Tongue (tissue), 2 donors: ENCODE data around the gene AMD1. TPM values are rescaled to one million over a fixed set of nuclear protein-coding genes. Genes with fewer than 3 reads are reported as not detected.
"Not testable (repeated sequence)": the region's sequence is repeated elsewhere in the genome, so short reads cannot be mapped to it uniquely, and the experiment has no call there.

Source experiments
- DNase-seq: peaks from one replicate; pipeline ENCODE4 v3.0.0-alpha.2; 2015
- total RNA-seq: library from RNA; depleted of rRNA; stranded (reverse); fragments of >200 nt; gene quantifications from one replicate; pipeline ENCODE4 v1.2.3, GENCODE V29; 2014

Gene AMD1
- total RNA-seq, 1 donor from 2014 or later = 65.6 TPM

- DNase-seq = peak; percentile 44
Measured at GRCh38 chr6:110878751-110879522, 4.4 kb downstream of the AMD1 start.

GRCh38 chr6:110880651-110881050 is 6.1 kb downstream of the AMD1 start:
- DNase-seq = no peak

GRCh38 chr6:110881546-110882273 is 7.1 kb downstream of the AMD1 start:
- no peak for DNase-seq

DNA sequence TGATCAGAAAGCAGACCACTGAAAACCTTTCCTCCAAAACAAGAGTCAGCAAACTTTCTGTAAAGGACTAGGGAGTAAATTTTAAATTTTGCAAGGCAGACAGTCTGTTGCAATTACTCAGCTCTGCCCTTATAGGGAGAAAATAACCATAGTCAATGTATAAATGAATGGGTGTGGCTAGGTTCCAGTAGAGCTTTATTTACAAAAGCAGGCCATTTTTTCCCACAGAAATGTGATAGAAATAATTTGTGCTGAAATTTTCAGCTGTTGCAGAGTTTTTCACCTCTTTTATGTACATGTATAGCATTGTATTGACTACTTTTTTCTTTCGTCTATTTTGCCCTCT is 7.7 kb downstream of the AMD1 start:
- DNase-seq = no peak

GRCh38 chr6:110882824-110883554 is 8.4 kb downstream of the AMD1 start:
- no peak for DNase-seq

DNA sequence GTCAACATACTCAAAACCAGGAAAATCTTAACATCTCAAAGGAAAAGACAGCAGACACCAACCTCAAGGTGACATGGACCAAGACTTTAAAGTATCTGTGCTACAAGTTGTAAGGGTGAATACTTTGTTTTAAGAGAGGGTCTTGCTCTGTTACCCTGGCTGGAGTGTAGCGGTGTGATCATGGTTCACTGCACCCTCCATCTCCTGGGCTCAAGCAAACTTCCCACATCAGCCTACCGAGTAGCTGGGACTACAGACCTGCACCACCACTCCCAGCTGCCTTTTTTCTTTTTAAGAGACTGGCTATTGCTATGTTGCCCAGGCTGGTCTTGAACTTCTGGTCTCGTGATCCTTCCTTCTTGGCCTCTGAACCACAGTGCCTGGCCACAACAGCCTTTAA is 9.7 kb downstream of the AMD1 start:
- DNase-seq = no peak

DNA sequence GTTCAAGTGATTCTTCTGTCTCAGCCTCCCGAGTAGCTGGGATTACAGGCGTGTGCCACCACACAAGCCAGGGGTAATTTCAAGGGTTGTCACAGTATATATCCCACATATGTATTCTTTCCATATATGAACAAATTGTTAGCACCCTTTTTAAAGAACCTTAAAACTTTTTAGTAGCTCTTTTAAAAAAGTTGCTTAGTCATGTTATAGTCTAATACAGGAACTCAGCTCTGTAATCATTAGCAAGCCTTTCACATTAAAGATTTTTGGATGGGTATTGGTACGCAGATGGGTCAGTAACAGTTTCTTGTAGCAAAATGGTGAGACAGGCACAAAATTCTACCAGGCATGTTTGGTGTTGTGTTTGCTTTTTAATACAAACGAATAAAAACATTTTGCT is 10.9 kb downstream of the AMD1 start:
- DNase-seq = no peak

DNA sequence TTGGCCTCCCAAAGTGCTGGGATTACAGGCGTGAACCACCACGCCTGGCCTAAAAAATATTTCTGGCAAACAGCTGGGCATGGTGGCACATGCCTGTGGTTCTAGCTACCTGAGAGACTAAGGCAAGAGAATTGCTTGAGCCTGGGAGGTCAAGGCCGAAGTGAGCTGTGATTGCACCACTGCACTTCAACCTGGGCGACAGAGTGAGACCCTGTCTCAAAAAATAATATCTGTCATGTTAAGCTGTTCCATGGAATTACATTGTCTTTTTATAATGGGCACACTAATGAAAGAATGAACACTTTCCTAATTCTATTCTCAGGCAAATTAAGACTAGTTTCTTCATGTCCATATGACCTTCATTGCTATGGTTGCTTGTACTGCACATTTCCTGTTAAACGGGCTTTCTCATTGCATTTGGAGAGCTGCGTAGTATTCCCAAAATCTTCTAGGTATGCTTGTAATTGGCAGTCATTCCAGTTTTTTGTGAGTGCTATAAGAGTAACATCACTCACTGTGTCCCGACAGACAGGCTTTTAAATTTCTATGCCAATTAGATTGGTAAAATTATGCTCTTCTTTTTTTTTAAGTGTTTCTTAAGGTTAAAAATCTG is 12.1 kb downstream of the AMD1 start:
- DNase-seq = no peak

- no peak for DNase-seq
Measured at GRCh38 chr6:110890288-110890687, 15.7 kb downstream of the AMD1 start.

DNA sequence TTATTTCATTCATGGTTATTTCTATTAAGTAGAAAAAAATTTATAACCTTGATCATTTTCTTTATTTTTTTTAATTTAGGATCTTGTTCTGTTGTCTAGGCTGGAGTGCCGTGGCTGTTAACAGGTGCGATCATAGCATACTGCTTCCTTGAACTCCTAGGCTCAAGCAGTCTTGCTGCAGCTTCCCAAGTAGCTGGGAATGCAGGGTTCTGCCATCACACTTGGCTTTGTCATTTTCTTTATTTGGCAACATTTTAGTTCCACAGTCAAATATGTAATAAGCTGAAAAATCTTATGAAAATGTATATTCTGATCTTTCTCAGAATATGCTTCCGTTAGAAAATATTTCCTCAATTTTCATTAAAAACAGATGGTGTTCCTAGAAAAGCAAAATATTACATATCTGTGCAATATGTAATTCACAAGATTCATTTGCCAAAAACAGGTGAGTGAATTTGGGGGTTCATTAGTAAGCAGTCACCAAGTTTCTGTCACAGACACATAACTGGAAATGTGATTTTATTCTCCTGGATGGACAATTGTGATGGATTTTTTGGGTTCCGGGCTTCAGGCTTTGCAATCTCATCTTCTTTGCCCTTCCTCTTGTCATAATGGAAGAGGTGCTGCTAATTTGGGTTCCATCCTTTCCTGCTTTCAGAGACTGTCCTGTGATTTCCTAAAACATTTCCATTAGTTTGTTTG is 21.5 kb downstream of the AMD1 start:
- DNase-seq = no peak

DNA sequence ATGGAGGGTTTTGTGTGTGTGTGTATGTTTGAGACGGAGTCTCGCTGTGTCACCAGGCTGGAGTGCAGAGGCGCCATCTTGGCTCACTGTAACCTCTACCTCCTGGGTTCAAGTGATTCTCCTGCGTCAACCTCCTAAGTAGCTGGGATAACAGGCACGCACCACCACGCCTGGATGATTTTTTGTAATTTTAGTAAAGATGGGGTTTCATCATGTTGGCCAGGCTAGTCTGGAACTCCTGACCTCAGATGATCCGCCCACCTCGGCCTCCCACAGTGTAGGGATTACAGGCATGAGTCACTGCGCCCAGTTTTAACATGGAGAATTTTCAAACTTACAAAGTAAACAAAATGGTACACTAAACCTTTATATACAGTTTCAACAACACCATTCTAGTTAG is 22.8 kb downstream of the AMD1 start:
- no peak for DNase-seq

DNA sequence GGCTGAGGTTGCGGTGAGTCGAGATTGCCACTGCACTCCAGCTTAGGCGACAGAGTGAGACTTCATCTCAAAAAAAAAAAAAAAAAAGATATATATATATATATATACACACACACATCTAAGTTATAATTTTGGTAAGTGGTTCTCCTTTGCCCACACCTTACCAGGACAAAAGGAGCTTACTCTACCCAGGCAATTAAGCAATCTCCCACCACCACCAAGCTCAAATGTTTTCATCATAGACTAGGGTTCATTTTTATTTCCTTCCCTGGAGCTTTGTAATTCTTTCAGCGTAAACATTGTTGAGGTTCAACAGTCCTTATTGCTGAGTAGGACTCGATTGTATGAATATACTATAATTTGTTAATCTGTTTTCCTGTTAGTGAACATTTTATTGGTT is 23.5 kb downstream of the AMD1 start:
- DNase-seq = no peak

DNA sequence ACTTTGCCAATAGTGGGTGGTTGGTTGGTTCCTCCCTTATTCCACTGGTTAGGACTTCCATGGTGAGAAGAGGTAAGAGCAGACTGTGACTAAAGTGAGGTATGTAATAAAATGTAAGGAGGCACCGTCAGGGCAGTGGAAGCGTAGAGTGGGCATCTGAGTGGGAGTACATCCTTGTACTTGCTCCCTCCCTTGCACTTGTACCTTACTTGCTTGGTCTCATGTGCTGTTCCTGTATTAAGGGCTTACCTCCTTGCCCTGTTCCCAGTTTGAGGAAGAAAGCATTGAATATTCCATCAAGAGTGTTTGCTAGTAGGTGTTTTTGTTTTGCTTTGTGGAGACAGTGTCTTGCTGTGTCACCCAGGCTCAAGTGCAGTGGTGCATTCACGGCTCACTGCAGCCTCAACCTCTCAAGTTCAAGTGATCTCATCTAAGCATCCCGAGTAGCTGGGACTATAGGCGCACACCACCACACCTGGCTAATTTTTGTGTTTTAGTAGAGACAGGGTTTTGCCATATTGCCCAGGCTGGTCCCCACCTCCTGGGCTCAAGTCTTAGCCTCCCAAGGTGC is 25.5 kb downstream of the AMD1 start:
- DNase-seq = no peak

GRCh38 chr6:110901601-110902000 is 27.0 kb downstream of the AMD1 start:
- DNase-seq = not testable (repeated sequence)

DNA sequence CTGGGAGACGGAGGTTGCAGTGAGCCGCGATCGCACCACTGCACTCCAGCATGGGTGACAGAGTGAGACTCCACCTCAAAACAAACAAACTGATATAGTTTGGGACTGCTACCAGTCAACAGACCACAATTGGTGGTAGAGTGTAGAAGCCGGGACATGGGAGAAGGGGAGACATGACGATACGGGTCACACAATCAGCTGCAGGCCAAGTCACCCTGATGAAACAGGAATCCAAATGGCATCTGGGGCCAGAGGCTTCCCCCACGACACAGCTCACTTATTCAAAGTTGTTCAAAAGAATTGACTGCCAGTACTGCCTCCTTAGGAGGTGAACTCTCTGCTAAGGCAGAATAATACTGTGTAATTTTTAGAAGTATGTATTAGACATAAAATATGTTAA is 27.5 kb downstream of the AMD1 start:
- no peak for DNase-seq

- not testable (repeated sequence) for DNase-seq
Measured at GRCh38 chr6:110906273-110906672, 31.7 kb downstream of the AMD1 start.

GRCh38 chr6:110930781-110931180 is 56.2 kb downstream of the AMD1 start:
- no peak for DNase-seq

DNA sequence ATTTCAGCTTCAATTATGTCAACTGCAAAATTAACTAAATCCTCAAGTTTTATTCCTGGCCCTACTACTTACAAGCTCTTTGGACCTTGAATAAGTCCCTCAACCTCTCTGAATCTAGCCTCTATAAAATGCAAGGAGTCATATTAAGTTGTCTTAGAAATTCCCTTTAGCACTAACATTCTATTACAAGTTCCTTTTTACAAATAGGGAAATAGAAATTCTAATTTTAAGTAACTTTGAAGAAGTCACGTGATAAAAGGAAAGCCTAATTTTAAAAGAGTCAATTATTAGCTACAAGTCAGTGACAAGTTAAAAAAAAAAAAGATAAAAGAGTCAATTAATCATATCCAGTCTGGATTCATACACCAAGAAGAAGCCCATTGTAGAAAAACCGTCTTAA is 59.3 kb downstream of the AMD1 start:
- DNase-seq = no peak

DNA sequence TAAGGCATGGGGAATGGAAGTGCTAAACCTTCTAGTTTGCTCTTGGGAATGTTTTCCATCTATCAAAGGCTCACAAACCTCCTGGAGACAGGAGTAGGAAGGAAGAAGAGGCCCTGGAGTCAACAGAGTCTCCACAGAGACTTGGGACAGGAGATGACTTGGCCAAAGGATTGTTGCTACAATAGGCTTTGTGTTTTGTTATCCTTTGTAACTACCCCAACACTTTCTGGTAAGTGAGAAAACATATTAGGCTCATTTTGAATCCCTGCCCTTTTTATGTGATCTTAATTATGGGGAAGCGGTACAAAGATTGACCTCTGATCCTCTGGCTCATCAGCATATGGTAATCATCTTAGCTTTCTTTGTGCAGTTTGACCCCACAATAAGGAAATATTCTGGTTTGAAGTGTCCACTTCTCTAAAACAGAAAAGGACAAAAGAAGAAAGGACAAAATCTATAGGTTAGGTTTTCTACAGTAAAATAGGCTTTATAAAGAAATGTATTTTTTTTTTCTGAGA is 59.9 kb downstream of the AMD1 start:
- DNase-seq = no peak

DNA sequence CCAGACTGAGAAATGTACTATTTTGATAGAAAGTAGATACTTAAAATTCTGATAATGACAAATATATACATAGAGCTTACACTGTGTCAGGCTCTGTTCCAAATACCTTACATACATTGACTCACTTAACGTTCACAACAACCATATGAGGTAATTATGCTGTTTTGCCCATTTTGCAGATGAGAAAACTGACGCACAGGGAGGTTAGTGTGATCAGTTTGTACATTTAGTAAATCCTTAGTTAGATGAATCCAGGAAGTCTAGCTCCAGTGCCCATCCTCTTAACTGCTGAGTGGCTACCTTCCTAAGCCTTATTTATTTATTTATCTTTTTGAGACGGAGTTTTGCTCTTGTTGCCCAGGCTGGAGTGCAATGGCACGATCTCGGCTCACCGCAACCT is 60.6 kb downstream of the AMD1 start:
- DNase-seq = no peak

- no peak for DNase-seq
Measured at GRCh38 chr6:110938171-110938570, 63.6 kb downstream of the AMD1 start.
